ENCODE measurements around the gene SMTN.
"Not testable (repeated sequence)": the region's sequence is repeated elsewhere in the genome, so short reads cannot be mapped to it uniquely, and the experiment has no call there.

- TF ChIP-seq, protein P1, sequence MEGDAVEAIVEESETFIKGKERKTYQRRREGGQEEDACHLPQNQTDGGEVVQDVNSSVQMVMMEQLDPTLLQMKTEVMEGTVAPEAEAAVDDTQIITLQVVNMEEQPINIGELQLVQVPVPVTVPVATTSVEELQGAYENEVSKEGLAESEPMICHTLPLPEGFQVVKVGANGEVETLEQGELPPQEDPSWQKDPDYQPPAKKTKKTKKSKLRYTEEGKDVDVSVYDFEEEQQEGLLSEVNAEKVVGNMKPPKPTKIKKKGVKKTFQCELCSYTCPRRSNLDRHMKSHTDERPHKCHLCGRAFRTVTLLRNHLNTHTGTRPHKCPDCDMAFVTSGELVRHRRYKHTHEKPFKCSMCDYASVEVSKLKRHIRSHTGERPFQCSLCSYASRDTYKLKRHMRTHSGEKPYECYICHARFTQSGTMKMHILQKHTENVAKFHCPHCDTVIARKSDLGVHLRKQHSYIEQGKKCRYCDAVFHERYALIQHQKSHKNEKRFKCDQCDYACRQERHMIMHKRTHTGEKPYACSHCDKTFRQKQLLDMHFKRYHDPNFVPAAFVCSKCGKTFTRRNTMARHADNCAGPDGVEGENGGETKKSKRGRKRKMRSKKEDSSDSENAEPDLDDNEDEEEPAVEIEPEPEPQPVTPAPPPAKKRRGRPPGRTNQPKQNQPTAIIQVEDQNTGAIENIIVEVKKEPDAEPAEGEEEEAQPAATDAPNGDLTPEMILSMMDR (IDR thresholded peaks at IDR 0.05), result not testable (repeated sequence)
- TF ChIP-seq POLR2A (IDR thresholded peaks at IDR 0.05), result not testable (repeated sequence)
Measured at GRCh38 chr22:31073125-31073524, 8.0 kb upstream of the SMTN start.

Measured in heart left ventricle (tissue), 13 donors.